Loucy (cell line): Measurements from ENCODE around the gene PDGFD.

ENCODE experiments used
- EZH2phosphoT487 ChIP-seq: fragments of 200-600 bp; IDR thresholded peaks from 2 replicates; pipeline ENCODE4 v1.6.1; 2018; ENCODE audit warnings: antibody characterized with exemption, mild to moderate bottlenecking, moderate library complexity, borderline replicate concordance
- TF ChIP-seq, protein P1 (sequence below): fragments of 200-600 bp; sonication (generic); conservative IDR thresholded peaks from 2 replicates; pipeline ENCODE4 v1.5.1; 2014; ENCODE audit warnings: mild to moderate bottlenecking, antibody characterized with exemption, low read length

DNA sequence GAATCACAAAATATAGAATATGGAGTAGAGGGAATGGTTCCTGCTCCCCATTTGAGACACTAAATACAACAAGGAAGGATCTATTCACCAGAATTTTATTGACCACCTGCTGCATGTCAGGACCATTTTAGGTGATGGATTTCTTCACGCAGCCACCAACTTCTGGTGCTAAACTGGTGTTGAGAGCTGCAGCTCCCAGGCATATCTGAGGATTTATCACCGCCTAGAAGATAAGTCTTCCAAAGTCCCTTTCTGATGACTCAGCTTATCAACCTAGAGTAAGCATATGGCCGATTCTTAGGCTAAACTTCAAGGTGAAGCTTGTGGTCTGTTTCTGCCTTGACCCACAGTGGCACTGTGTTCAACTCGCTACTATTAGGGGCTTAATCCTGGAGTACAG, 120.8 kb downstream of the PDGFD start:
- TF ChIP-seq, protein P1, sequence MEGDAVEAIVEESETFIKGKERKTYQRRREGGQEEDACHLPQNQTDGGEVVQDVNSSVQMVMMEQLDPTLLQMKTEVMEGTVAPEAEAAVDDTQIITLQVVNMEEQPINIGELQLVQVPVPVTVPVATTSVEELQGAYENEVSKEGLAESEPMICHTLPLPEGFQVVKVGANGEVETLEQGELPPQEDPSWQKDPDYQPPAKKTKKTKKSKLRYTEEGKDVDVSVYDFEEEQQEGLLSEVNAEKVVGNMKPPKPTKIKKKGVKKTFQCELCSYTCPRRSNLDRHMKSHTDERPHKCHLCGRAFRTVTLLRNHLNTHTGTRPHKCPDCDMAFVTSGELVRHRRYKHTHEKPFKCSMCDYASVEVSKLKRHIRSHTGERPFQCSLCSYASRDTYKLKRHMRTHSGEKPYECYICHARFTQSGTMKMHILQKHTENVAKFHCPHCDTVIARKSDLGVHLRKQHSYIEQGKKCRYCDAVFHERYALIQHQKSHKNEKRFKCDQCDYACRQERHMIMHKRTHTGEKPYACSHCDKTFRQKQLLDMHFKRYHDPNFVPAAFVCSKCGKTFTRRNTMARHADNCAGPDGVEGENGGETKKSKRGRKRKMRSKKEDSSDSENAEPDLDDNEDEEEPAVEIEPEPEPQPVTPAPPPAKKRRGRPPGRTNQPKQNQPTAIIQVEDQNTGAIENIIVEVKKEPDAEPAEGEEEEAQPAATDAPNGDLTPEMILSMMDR = no peak
- TF ChIP-seq EZH2phosphoT487 = no peak
